ENCODE data around the gene PCSK4. TPM values are rescaled to one million over a fixed set of nuclear protein-coding genes. Genes with fewer than 3 reads are reported as not detected.
A peak's percentile ranks its signal among the peaks of the same experiment; 100 is the strongest.

PCSK4 gene
- total and polyA plus RNA-seq, 2 of the 13 experiments (the other 11 are each of a cell fraction or from before 2014, with no cell fraction given) = 2.0 to 2.7 TPM

DNA sequence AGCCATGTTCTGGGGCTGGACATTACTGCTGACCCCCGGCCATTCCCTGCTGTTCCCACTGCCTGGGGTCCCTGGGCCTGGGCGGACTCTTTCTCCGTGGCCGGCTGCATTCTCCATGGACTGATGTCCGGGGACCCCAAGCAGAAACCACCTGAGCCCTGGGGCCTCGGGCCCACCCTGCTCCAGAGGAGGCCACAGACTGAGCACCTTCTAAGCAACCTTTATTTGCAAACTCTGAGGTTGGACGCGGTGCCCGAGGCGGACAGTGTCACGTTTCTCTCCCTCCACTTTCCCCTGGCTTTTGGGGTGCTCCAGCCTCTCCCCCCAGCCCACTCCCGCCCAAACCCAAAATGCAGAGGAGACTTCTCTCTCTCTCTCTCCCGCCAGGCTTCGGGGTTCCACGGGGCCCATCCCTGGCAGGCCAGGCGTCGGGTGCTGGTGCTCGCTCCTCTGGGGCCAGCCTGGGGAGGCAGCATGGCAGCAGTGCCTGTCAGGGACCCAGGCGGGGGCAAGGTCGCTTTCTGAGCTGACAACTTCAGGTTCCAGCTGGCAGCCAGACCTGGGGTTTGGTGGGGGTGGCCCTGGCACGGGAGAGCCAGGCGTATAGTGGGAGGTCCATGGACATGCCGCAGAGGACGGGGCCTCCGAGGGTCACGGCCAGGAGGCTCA is 8.8 kb downstream of the PCSK4 start (continued):
- TF ChIP-seq AGO2 (optimal IDR thresholded peaks at IDR 0.05; ENCODE audit: low read depth, low read length) (peak; percentile 19), KLF13 (CRISPR knock-in tag; IDR thresholded peaks at IDR 0.05) (no peak), NFATC3 (CRISPR knock-in tag; IDR thresholded peaks at IDR 0.05) (no peak), NFYB (CRISPR knock-in tag; IDR thresholded peaks at IDR 0.05) (no peak)
- TF ChIP-seq, protein P1, sequence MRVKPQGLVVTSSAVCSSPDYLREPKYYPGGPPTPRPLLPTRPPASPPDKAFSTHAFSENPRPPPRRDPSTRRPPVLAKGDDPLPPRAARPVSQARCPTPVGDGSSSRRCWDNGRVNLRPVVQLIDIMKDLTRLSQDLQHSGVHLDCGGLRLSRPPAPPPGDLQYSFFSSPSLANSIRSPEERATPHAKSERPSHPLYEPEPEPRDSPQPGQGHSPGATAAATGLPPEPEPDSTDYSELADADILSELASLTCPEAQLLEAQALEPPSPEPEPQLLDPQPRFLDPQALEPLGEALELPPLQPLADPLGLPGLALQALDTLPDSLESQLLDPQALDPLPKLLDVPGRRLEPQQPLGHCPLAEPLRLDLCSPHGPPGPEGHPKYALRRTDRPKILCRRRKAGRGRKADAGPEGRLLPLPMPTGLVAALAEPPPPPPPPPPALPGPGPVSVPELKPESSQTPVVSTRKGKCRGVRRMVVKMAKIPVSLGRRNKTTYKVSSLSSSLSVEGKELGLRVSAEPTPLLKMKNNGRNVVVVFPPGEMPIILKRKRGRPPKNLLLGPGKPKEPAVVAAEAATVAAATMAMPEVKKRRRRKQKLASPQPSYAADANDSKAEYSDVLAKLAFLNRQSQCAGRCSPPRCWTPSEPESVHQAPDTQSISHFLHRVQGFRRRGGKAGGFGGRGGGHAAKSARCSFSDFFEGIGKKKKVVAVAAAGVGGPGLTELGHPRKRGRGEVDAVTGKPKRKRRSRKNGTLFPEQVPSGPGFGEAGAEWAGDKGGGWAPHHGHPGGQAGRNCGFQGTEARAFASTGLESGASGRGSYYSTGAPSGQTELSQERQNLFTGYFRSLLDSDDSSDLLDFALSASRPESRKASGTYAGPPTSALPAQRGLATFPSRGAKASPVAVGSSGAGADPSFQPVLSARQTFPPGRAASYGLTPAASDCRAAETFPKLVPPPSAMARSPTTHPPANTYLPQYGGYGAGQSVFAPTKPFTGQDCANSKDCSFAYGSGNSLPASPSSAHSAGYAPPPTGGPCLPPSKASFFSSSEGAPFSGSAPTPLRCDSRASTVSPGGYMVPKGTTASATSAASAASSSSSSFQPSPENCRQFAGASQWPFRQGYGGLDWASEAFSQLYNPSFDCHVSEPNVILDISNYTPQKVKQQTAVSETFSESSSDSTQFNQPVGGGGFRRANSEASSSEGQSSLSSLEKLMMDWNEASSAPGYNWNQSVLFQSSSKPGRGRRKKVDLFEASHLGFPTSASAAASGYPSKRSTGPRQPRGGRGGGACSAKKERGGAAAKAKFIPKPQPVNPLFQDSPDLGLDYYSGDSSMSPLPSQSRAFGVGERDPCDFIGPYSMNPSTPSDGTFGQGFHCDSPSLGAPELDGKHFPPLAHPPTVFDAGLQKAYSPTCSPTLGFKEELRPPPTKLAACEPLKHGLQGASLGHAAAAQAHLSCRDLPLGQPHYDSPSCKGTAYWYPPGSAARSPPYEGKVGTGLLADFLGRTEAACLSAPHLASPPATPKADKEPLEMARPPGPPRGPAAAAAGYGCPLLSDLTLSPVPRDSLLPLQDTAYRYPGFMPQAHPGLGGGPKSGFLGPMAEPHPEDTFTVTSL (CRISPR knock-in tag; IDR thresholded peaks at IDR 0.05; ENCODE audit: borderline replicate concordance) = no peak
- TF ChIP-seq, protein P2, sequence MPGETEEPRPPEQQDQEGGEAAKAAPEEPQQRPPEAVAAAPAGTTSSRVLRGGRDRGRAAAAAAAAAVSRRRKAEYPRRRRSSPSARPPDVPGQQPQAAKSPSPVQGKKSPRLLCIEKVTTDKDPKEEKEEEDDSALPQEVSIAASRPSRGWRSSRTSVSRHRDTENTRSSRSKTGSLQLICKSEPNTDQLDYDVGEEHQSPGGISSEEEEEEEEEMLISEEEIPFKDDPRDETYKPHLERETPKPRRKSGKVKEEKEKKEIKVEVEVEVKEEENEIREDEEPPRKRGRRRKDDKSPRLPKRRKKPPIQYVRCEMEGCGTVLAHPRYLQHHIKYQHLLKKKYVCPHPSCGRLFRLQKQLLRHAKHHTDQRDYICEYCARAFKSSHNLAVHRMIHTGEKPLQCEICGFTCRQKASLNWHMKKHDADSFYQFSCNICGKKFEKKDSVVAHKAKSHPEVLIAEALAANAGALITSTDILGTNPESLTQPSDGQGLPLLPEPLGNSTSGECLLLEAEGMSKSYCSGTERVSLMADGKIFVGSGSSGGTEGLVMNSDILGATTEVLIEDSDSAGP (CRISPR knock-in tag; IDR thresholded peaks at IDR 0.05; ENCODE audit: borderline replicate concordance) = peak; percentile 45; the same call in 1 of the 2 replicates

Data from HepG2 (cell line).